ENCODE data around the gene ATP7B. TPM values are rescaled to one million over a fixed set of nuclear protein-coding genes. Genes with fewer than 3 reads are reported as not detected.

ATP7B gene
- total RNA-seq, 2 experiments from 2014 or later = 0.40 to 0.76 TPM

- Histone ChIP-seq H3K9me2 (ENCODE audit: insufficient read depth, low read length) (no peaks in the 10 kb centered on the region), H3K27ac (ENCODE audit: low read depth, low read length, poor library complexity, severe bottlenecking) (no peak overlapping the region), H3K4me1 (ENCODE audit: insufficient read depth, low read length, poor library complexity, severe bottlenecking) (no peaks in the 10 kb centered on the region), H4K20me1 (ENCODE audit: insufficient read depth, low read length) (no peaks in the 10 kb centered on the region), H2AFZ (ENCODE audit: low read length) (no peak overlapping the region), H3K79me2 (ENCODE audit: insufficient read depth, low read depth, low read length) (no peaks in the 10 kb centered on the region), H3K4me3 (ENCODE audit: low read depth, low read length, poor library complexity, severe bottlenecking) (no peak overlapping the region), H3K9me3 (ENCODE audit: low read length) (no peaks in the 10 kb centered on the region), H3K4me2 (ENCODE audit: low read length) (no peak overlapping the region), H3K36me3 (ENCODE audit: insufficient read depth, low read length) (no peaks in the 10 kb centered on the region)
- no TSS peak for BruUV-seq (replicated peaks)
- ChIA-PET POLR2A (no interaction called here), CTCF (ENCODE audit: unreplicated experiment) (no interaction called here)
- no peak for TF ChIP-seq EZH2phosphoT487 (IDR thresholded peaks at IDR 0.05; ENCODE audit: borderline replicate concordance, low read depth, low read length)
- TF ChIP-seq, protein P1, sequence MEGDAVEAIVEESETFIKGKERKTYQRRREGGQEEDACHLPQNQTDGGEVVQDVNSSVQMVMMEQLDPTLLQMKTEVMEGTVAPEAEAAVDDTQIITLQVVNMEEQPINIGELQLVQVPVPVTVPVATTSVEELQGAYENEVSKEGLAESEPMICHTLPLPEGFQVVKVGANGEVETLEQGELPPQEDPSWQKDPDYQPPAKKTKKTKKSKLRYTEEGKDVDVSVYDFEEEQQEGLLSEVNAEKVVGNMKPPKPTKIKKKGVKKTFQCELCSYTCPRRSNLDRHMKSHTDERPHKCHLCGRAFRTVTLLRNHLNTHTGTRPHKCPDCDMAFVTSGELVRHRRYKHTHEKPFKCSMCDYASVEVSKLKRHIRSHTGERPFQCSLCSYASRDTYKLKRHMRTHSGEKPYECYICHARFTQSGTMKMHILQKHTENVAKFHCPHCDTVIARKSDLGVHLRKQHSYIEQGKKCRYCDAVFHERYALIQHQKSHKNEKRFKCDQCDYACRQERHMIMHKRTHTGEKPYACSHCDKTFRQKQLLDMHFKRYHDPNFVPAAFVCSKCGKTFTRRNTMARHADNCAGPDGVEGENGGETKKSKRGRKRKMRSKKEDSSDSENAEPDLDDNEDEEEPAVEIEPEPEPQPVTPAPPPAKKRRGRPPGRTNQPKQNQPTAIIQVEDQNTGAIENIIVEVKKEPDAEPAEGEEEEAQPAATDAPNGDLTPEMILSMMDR (conservative IDR thresholded peaks at IDR 0.05; ENCODE audit: low read length) = no peak
- no peak for DNase-seq (ENCODE audit: low spot score)
- intact Hi-C loops (cut with micrococcal nuclease; ENCODE audit: unreplicated experiment) = no loop called here
These were observed 33.6 kb downstream of the ATP7B start for GRCh38 chr13:51977625-51978024.

- Histone ChIP-seq H4K20me1 (ENCODE audit: insufficient read depth, low read length) (no peaks in the 10 kb centered on the region), H3K36me3 (ENCODE audit: insufficient read depth, low read length) (no peaks in the 10 kb centered on the region), H3K9me2 (ENCODE audit: insufficient read depth, low read length) (no peaks in the 10 kb centered on the region), H3K4me1 (ENCODE audit: insufficient read depth, low read length, poor library complexity, severe bottlenecking) (no peaks in the 10 kb centered on the region), H3K27ac (ENCODE audit: low read depth, low read length, poor library complexity, severe bottlenecking) (no peak overlapping the region), H3K79me2 (ENCODE audit: insufficient read depth, low read depth, low read length) (no peaks in the 10 kb centered on the region), H3K4me2 (ENCODE audit: low read length) (no peak overlapping the region), H3K4me3 (ENCODE audit: low read depth, low read length, poor library complexity, severe bottlenecking) (no peak overlapping the region), H2AFZ (ENCODE audit: low read length) (no peak overlapping the region), H3K9me3 (ENCODE audit: low read length) (no peaks in the 10 kb centered on the region)
- POLR2A ChIA-PET = no interaction called here
- DNase-seq (ENCODE audit: low spot score) = no peak
- intact Hi-C loops (cut with micrococcal nuclease; ENCODE audit: unreplicated experiment) = no loop called here
- TF ChIP-seq, protein P1 (conservative IDR thresholded peaks at IDR 0.05; ENCODE audit: low read length) = no peak
- no peak for TF ChIP-seq EZH2phosphoT487 (IDR thresholded peaks at IDR 0.05; ENCODE audit: borderline replicate concordance, low read depth, low read length)
- CTCF ChIA-PET (ENCODE audit: unreplicated experiment) = no interaction called here
- BruUV-seq (replicated peaks) = no TSS peak
These were observed 34.4 kb downstream of the ATP7B start for GRCh38 chr13:51976890-51977289.

DNA sequence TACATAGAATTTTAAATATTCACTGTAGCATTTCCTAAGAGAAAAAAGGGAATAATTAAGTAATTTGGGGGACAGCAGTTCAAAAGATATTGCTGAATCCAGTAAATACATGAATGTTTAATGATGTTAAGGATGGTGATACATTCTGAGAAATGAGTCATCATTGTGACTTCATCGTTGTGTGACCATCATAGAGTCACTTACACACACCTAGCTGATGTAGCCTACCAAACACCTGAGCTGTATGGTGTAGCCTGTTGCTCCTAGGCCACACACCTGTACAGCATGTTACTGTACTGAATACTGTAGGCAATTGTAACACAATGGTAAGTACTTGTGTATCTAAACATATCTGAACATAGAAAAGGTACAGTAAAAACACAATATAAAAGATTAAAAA lies 34.8 kb downstream of the ATP7B start:
- no peak for TF ChIP-seq EZH2phosphoT487 (IDR thresholded peaks at IDR 0.05; ENCODE audit: borderline replicate concordance, low read depth, low read length)
- TF ChIP-seq, protein P1 (conservative IDR thresholded peaks at IDR 0.05; ENCODE audit: low read length) = no peak
- Histone ChIP-seq H3K4me1 (ENCODE audit: insufficient read depth, low read length, poor library complexity, severe bottlenecking) (no peaks in the 10 kb centered on the region), H3K9me2 (ENCODE audit: insufficient read depth, low read length) (no peaks in the 10 kb centered on the region), H3K79me2 (ENCODE audit: insufficient read depth, low read depth, low read length) (no peaks in the 10 kb centered on the region), H3K4me3 (ENCODE audit: low read depth, low read length, poor library complexity, severe bottlenecking) (no peak overlapping the region), H3K27ac (ENCODE audit: low read depth, low read length, poor library complexity, severe bottlenecking) (no peak overlapping the region), H3K4me2 (ENCODE audit: low read length) (no peak overlapping the region), H3K36me3 (ENCODE audit: insufficient read depth, low read length) (no peaks in the 10 kb centered on the region), H3K9me3 (ENCODE audit: low read length) (no peaks in the 10 kb centered on the region), H4K20me1 (ENCODE audit: insufficient read depth, low read length) (no peaks in the 10 kb centered on the region), H2AFZ (ENCODE audit: low read length) (no peak overlapping the region)
- intact Hi-C loops (cut with micrococcal nuclease; ENCODE audit: unreplicated experiment) = no loop called here
- ChIA-PET CTCF (ENCODE audit: unreplicated experiment) (no interaction called here), POLR2A (no interaction called here)
- no peak for DNase-seq (ENCODE audit: low spot score)
- BruUV-seq (replicated peaks) = no TSS peak
